HCT116 (cell line): ENCODE data around the gene NT5C1B. TPM values are rescaled to one million over a fixed set of nuclear protein-coding genes. Genes with fewer than 3 reads are reported as not detected.

Experiments used
- ATAC-seq: fragments of 200-7000 bp; cut with Tn5 transposase; 2 replicates; pipeline ENCODE4 v1.9.1; 2020; ENCODE audit warnings: mild to moderate bottlenecking, moderate library complexity
- BruUV-seq: library from RNA; stranded (reverse); fragments of 400-500 nt; replicated peaks from 2 replicates; lab custom pipeline; 2021; lab: Mats Ljungman, UMichigan
- CTCF ChIA-PET: fragments of 300-600 bp; sonication (Branson Sonifier 250); formaldehyde crosslinking; loops from one replicate; lab custom pipeline; 2021; ENCODE audit warnings: antibody characterized with exemption; lab: Charles Lee
- POLR2A ChIA-PET: fragments of 300-600, 350-600 bp; sonication (Branson Sonifier 250); formaldehyde crosslinking; loops from one replicate; lab custom pipeline; 2021; ENCODE audit warnings: antibody characterized with exemption; lab: Charles Lee
- RAD21 ChIA-PET, 2 experiments: fragments of 300-600 bp; sonication (Branson Sonifier 250); formaldehyde crosslinking; loops; one replicate each; lab custom pipeline; 2023; ENCODE audit warnings: low total read pairs in 2 of 2; ENCODE audit not compliant: uncharacterized antibody in 2 of 2, unreplicated experiment in 2 of 2, low non-redundant PET in 1 of 2; lab: Charles Lee
- DNase-seq: peaks from one replicate; pipeline ENCODE4 v3.0.0-alpha.2; 2010; ENCODE audit warnings: low read depth, low spot score
- H2AFZ ChIP-seq: fragments of 200-600 bp; shearing (Covaris generic), sonication (generic); 2 replicates; pipeline ENCODE4 v1.6.1; 2017; ENCODE audit warnings: low read depth, mixed run types, mixed read lengths, antibody characterized with exemption, low read length; ENCODE audit not compliant: poor library complexity, severe bottlenecking
- H3K27ac ChIP-seq: 2 replicates; pipeline ENCODE4 v1.5.1; 2012; ENCODE audit warnings: low read depth, low read length
- H3K27me3 ChIP-seq: fragments of 200-600 bp; sonication (generic); 2 replicates; pipeline ENCODE4 v1.6.1; 2016; ENCODE audit warnings: mixed run types, low read length, mixed read lengths; ENCODE audit not compliant: insufficient read depth
- H3K36me3 ChIP-seq, 2 experiments: fragments of 200-500 bp in 1 of 2; fragments of 200-600 bp in 1 of 2; sonication (Bioruptor generic) in 1 of 2; sonication (generic) in 1 of 2; 2 replicates each; pipeline versions ENCODE4 v1.5.1 to v1.6.1; 2014 to 2016; ENCODE audit warnings: low read length in 2 of 2, inconsistent platforms in 1 of 2, mixed read lengths in 1 of 2, mixed run types in 1 of 2; ENCODE audit not compliant: insufficient read depth in 2 of 2, control insufficient read depth in 1 of 2
- H3K4me1 ChIP-seq, 2 experiments: fragments of 200-600 bp in 1 of 2; sonication (generic) in 1 of 2; 2 replicates each; pipeline versions ENCODE4 v1.5.1 to v1.6.1; 2012 to 2017; ENCODE audit warnings: low read length in 2 of 2, inconsistent platforms in 1 of 2, mild to moderate bottlenecking in 1 of 2, mixed read lengths in 1 of 2, mixed run types in 1 of 2, moderate library complexity in 1 of 2; ENCODE audit not compliant: insufficient read depth in 2 of 2, control insufficient read depth in 1 of 2
- H3K4me2 ChIP-seq: fragments of 200-600 bp; sonication (generic); 2 replicates; pipeline ENCODE4 v1.6.1; 2017; ENCODE audit warnings: mixed run types, low read length, mixed read lengths
- H3K4me3 ChIP-seq, 2 experiments: fragments of 200-600 bp in 1 of 2; sonication (generic) in 1 of 2; replicated peaks in 1 of 2; 2 replicates each; pipeline ENCODE4 v1.5.1; 2011 to 2016; ENCODE audit warnings: low read length in 2 of 2, control low read depth in 1 of 2, low read depth in 1 of 2, mild to moderate bottlenecking in 1 of 2, mixed read lengths in 1 of 2, mixed run types in 1 of 2
- H3K79me2 ChIP-seq: fragments of 200-600 bp; sonication (generic); 2 replicates; pipeline ENCODE4 v1.6.1; 2017; ENCODE audit warnings: mild to moderate bottlenecking, mixed run types, low read length, moderate library complexity, mixed read lengths; ENCODE audit not compliant: insufficient read depth
- H3K9ac ChIP-seq: fragments of 200-600 bp; sonication (generic); 2 replicates; pipeline ENCODE4 v1.6.1; 2016; ENCODE audit warnings: low read length, mixed read lengths
- H3K9me2 ChIP-seq: fragments of 200-600 bp; sonication (generic), shearing (Covaris generic); 2 replicates; pipeline ENCODE4 v1.6.1; 2017; ENCODE audit warnings: mixed run types, mild to moderate bottlenecking, moderate library complexity; ENCODE audit not compliant: insufficient read depth
- H3K9me3 ChIP-seq, 2 experiments: fragments of 200-500 bp in 1 of 2; fragments of 200-600 bp in 1 of 2; sonication (Bioruptor generic) in 1 of 2; sonication (generic) in 1 of 2; 2 replicates each; pipeline ENCODE4 v1.6.1; 2014 to 2017; ENCODE audit warnings: low read length in 2 of 2, mixed read lengths in 2 of 2, inconsistent platforms in 1 of 2, low read depth in 1 of 2, mild to moderate bottlenecking in 1 of 2, mixed run types in 1 of 2, moderate library complexity in 1 of 2; ENCODE audit not compliant: control insufficient read depth in 1 of 2, insufficient read depth in 1 of 2
- H4K20me1 ChIP-seq: fragments of 200-600 bp; sonication (generic), shearing (Covaris generic); 2 replicates; pipeline ENCODE4 v1.6.1; 2017; ENCODE audit warnings: mixed run types, mild to moderate bottlenecking, moderate library complexity; ENCODE audit not compliant: insufficient read depth
- CTCF ChIP-seq, 3 experiments: fragments of 200-600 bp in 1 of 3; sonication (generic) in 1 of 3; IDR thresholded peaks in 2 of 3; conservative IDR thresholded peaks in 1 of 3; 2 replicates each; pipeline ENCODE4 v1.5.1; 2012 to 2017; ENCODE audit warnings: low read depth in 2 of 3, low read length in 2 of 3, antibody characterized with exemption in 1 of 3, borderline replicate concordance in 1 of 3, control low read depth in 1 of 3, mild to moderate bottlenecking in 1 of 3, mixed read lengths in 1 of 3, mixed run types in 1 of 3, moderate library complexity in 1 of 3; ENCODE audit not compliant: insufficient read depth in 1 of 3
- ELF1 ChIP-seq: IDR thresholded peaks from 2 replicates; pipeline ENCODE4 v1.6.1; 2012; ENCODE audit warnings: low read depth, borderline replicate concordance
- EZH2 ChIP-seq: fragments of 200-600 bp; sonication (generic); IDR thresholded peaks from 2 replicates; pipeline ENCODE4 v1.6.1; 2017; ENCODE audit warnings: antibody characterized with exemption, mixed run types
- FOSL1 ChIP-seq: IDR thresholded peaks from 2 replicates; pipeline ENCODE4 v1.6.1; 2012; ENCODE audit warnings: low read depth
- MAX ChIP-seq: IDR thresholded peaks from 2 replicates; pipeline ENCODE4 v1.6.1; 2012
- POLR2A ChIP-seq: IDR thresholded peaks from 2 replicates; pipeline ENCODE4 v1.7.0; 2011; ENCODE audit warnings: borderline replicate concordance; ENCODE audit not compliant: insufficient read depth, insufficient read length; ENCODE audit errors: extremely low read depth
- RAD21 ChIP-seq: IDR thresholded peaks from 2 replicates; pipeline ENCODE4 v1.6.1; 2012; ENCODE audit warnings: low read depth, mild to moderate bottlenecking
- REST ChIP-seq: IDR thresholded peaks from 2 replicates; pipeline ENCODE4 v1.6.1; 2012; ENCODE audit warnings: low read depth
- SRF ChIP-seq: IDR thresholded peaks from 2 replicates; pipeline ENCODE4 v1.6.1; 2012; ENCODE audit warnings: low read depth
- TCF7L2 ChIP-seq: IDR thresholded peaks from 2 replicates; pipeline ENCODE4 v1.7.0; 2011; ENCODE audit warnings: borderline replicate concordance, inconsistent platforms; ENCODE audit not compliant: insufficient read depth, insufficient read length; ENCODE audit errors: extremely low read depth
- YY1 ChIP-seq: IDR thresholded peaks from 2 replicates; pipeline ENCODE4 v1.6.1; 2011; ENCODE audit warnings: low read length, low read depth, moderate library complexity, mild to moderate bottlenecking; ENCODE audit not compliant: insufficient replicate concordance; ENCODE audit errors: extremely low read depth
- ZBTB33 ChIP-seq: IDR thresholded peaks from 2 replicates; pipeline ENCODE4 v1.6.1; 2011; ENCODE audit warnings: mild to moderate bottlenecking, low read length, moderate library complexity; ENCODE audit not compliant: insufficient replicate concordance; ENCODE audit errors: extremely low read depth
- intact Hi-C: fragments of 100-400 bp; cut with micrococcal nuclease; formaldehyde crosslinking; loops from 2 replicates; pipeline ENCODE4 v1.10.0; 2022
- total RNA-seq: library from RNA; stranded (reverse); gene quantifications from one replicate; pipeline ENCODE4 v1.2.1, GENCODE V29; 2021; ENCODE audit not compliant: unreplicated experiment

The NT5C1B gene
- total RNA-seq, 1 experiment from 2014 or later = not detected

- Histone ChIP-seq H3K4me1 (no peaks in the 10 kb centered on the region), H3K4me2 (no peak overlapping the region), H3K9me2 (no peaks in the 10 kb centered on the region), H3K9ac (no peak overlapping the region), H3K36me3 (no peaks in the 10 kb centered on the region), H3K27me3 (peaks cover 11% of the 10 kb centered on the region; the same call in 1 of the 2 replicates), H3K79me2 (no peaks in the 10 kb centered on the region), H3K9me3 (no peaks in the 10 kb centered on the region), H4K20me1 (no peaks in the 10 kb centered on the region), H2AFZ (no peak overlapping the region), H3K4me3 (no peak overlapping the region), H3K27ac (no peak overlapping the region)
- ChIA-PET POLR2A (no interaction called here), CTCF (interaction anchor here (0.6 to 2.3 kb wide), 9 partner anchors 10 to 1342 kb away, joined by 3 to 8 read pairs (median 6); partner anchors contain the start of gene RDH14), RAD21 (no interaction called here)
- BruUV-seq = no TSS peak
- no peak for TF ChIP-seq MAX
- TF ChIP-seq ELF1 = no peak
- no peak for TF ChIP-seq CTCF (IDR thresholded peaks at IDR 0.05 in 2 of 3, conservative IDR thresholded peaks at IDR 0.05 in 1 of 3; ENCODE audit: borderline replicate concordance in 1 of 3, insufficient read depth in 1 of 3, low read depth in 2 of 3, low read length in 2 of 3)
- no peak for TF ChIP-seq REST
- TF ChIP-seq RAD21 = no peak
- TF ChIP-seq FOSL1 = no peak
- no peak for TF ChIP-seq EZH2
- no peak for TF ChIP-seq ZBTB33
- TF ChIP-seq TCF7L2 = no peak
- TF ChIP-seq SRF = no peak
- TF ChIP-seq YY1 = no peak
- no peak for TF ChIP-seq POLR2A
- intact Hi-C loops = loop anchor here (1.0 to 5.0 kb wide), 3 partner anchors 232 to 1343 kb away; no protein-coding TSS in a partner anchor
- DNase-seq (no peak), ATAC-seq (no peak)
Measured at GRCh38 chr2:18519914-18520450, 69.4 kb downstream of the NT5C1B start.
